PC-9 (cell line): Measurements from ENCODE around the gene LRRC3B.

Experiments
- CTCF ChIP-seq: fragments of 200-600 bp; sonication (generic); conservative IDR thresholded peaks from 2 replicates; pipeline ENCODE4 v1.6.1; 2017; ENCODE audit warnings: mixed run types, antibody characterized with exemption, mild to moderate bottlenecking, moderate library complexity
- EZH2 ChIP-seq: fragments of 200-600 bp; sonication (generic); IDR thresholded peaks from 2 replicates; pipeline ENCODE4 v1.8.0; 2017; ENCODE audit warnings: antibody characterized with exemption, low read depth

GRCh38 chr3:26683902-26684301 is 61.3 kb downstream of the LRRC3B start:
- TF ChIP-seq CTCF (no peak), EZH2 (no peak)
